ENCODE measurements around the gene GPBP1.
A peak's percentile ranks its signal among the peaks of the same experiment; 100 is the strongest.

The GPBP1 gene

GRCh38 chr5:57302643-57303042 is 128.8 kb downstream of the GPBP1 start:
- TF ChIP-seq CTCF (IDR thresholded peaks at IDR 0.05; ENCODE audit: low read length) (no peak), EZH2 (IDR thresholded peaks at IDR 0.05; ENCODE audit: borderline replicate concordance, low read length) (no peak)
- Histone ChIP-seq H3K4me1 (ENCODE audit: insufficient read depth, low read length, severe bottlenecking) (peaks cover 14% of the 10 kb centered on the region), H3K4me2 (ENCODE audit: low read length) (no peak overlapping the region)

GRCh38 chr5:57303985-57304384 is 130.1 kb downstream of the GPBP1 start:
- H3K27me3 ChIP-seq (ENCODE audit: insufficient read depth, low read length): no peaks in the 10 kb centered on the region
- H3K4me1 ChIP-seq (ENCODE audit: insufficient read depth, low read length, severe bottlenecking): peaks cover 8% of the 10 kb centered on the region
- no peaks in the 10 kb centered on the region for H3K36me3 ChIP-seq (ENCODE audit: insufficient read depth, low read length)
- H3F3A ChIP-seq (ENCODE audit: insufficient read depth, low read length): no peaks in the 10 kb centered on the region
- no peak overlapping the region for H3K9ac ChIP-seq (ENCODE audit: low read length)
- no peak overlapping the region for H3K4me3 ChIP-seq (ENCODE audit: low read depth, low read length, poor library complexity, severe bottlenecking)
- H3K27ac ChIP-seq (ENCODE audit: low read depth, low read length, poor library complexity, severe bottlenecking): no peak overlapping the region
- H4K20me1 ChIP-seq (ENCODE audit: insufficient read depth, low read length): no peaks in the 10 kb centered on the region
- peaks cover 5% of the 10 kb centered on the region for H3K9me3 ChIP-seq (ENCODE audit: low read length)
- H3K4me2 ChIP-seq (ENCODE audit: low read length): no peak overlapping the region
- no peaks in the 10 kb centered on the region for H3K79me2 ChIP-seq (ENCODE audit: insufficient read depth, low read length)
- TF ChIP-seq CTCF (IDR thresholded peaks at IDR 0.05; ENCODE audit: low read length) (peak; percentile 42; the same call in 1 of the 2 replicates), EZH2 (IDR thresholded peaks at IDR 0.05; ENCODE audit: borderline replicate concordance, low read length) (no peak)
- no peak overlapping the region for H2AFZ ChIP-seq (ENCODE audit: low read length)
- H3K9me2 ChIP-seq (ENCODE audit: low read depth, low read length): no peaks in the 10 kb centered on the region

More at GRCh38 chr5:57302643-57303042, 128.8 kb downstream of the GPBP1 start:
- no peaks in the 10 kb centered on the region for H3K27me3 ChIP-seq (ENCODE audit: insufficient read depth, low read length)
- no peak overlapping the region for H3K9ac ChIP-seq (ENCODE audit: low read length)
- H3F3A ChIP-seq (ENCODE audit: insufficient read depth, low read length): no peaks in the 10 kb centered on the region
- no peak overlapping the region for H3K4me3 ChIP-seq (ENCODE audit: low read depth, low read length, poor library complexity, severe bottlenecking)
- H3K9me3 ChIP-seq (ENCODE audit: low read length): peaks cover 5% of the 10 kb centered on the region
- H3K79me2 ChIP-seq (ENCODE audit: insufficient read depth, low read length): no peaks in the 10 kb centered on the region
- no peaks in the 10 kb centered on the region for H3K9me2 ChIP-seq (ENCODE audit: low read depth, low read length)
- H3K36me3 ChIP-seq (ENCODE audit: insufficient read depth, low read length): no peaks in the 10 kb centered on the region
- H4K20me1 ChIP-seq (ENCODE audit: insufficient read depth, low read length): no peaks in the 10 kb centered on the region
- no peak overlapping the region for H3K27ac ChIP-seq (ENCODE audit: low read depth, low read length, poor library complexity, severe bottlenecking)
- no peak overlapping the region for H2AFZ ChIP-seq (ENCODE audit: low read length)

GRCh38 chr5:57304931-57305330 is 131.1 kb downstream of the GPBP1 start:
- TF ChIP-seq CTCF (IDR thresholded peaks at IDR 0.05; ENCODE audit: low read length) (no peak), EZH2 (IDR thresholded peaks at IDR 0.05; ENCODE audit: borderline replicate concordance, low read length) (no peak)
- no peaks in the 10 kb centered on the region for H3K27me3 ChIP-seq (ENCODE audit: insufficient read depth, low read length)
- H3K9ac ChIP-seq (ENCODE audit: low read length): no peak overlapping the region
- H3K4me3 ChIP-seq (ENCODE audit: low read depth, low read length, poor library complexity, severe bottlenecking): no peak overlapping the region
- H3K4me1 ChIP-seq (ENCODE audit: insufficient read depth, low read length, severe bottlenecking): peaks cover 5% of the 10 kb centered on the region
- H3K27ac ChIP-seq (ENCODE audit: low read depth, low read length, poor library complexity, severe bottlenecking): no peak overlapping the region
- H3K4me2 ChIP-seq (ENCODE audit: low read length): no peak overlapping the region
- H3F3A ChIP-seq (ENCODE audit: insufficient read depth, low read length): no peaks in the 10 kb centered on the region
- no peaks in the 10 kb centered on the region for H4K20me1 ChIP-seq (ENCODE audit: insufficient read depth, low read length)
- H3K9me2 ChIP-seq (ENCODE audit: low read depth, low read length): no peaks in the 10 kb centered on the region
- H3K9me3 ChIP-seq (ENCODE audit: low read length): peaks cover 5% of the 10 kb centered on the region
- no peaks in the 10 kb centered on the region for H3K79me2 ChIP-seq (ENCODE audit: insufficient read depth, low read length)
- no peaks in the 10 kb centered on the region for H3K36me3 ChIP-seq (ENCODE audit: insufficient read depth, low read length)
- no peak overlapping the region for H2AFZ ChIP-seq (ENCODE audit: low read length)

All from OCI-LY1 (cell line).